Omental fat pad (tissue), 4 donors: ENCODE results near the gene IRF5. TPM values are rescaled to one million over a fixed set of nuclear protein-coding genes. Genes with fewer than 3 reads are reported as not detected.

ENCODE experiments used
- ATAC-seq: fragments of 150-250 bp; one replicate; pipeline ENCODE4 v1.9.1; 2016; ENCODE audit warnings: mild to moderate bottlenecking, moderate library complexity; ENCODE audit not compliant: low FRiP score
- DNase-seq: peaks from one replicate; pipeline ENCODE4 v3.0.0-alpha.2; 2019; ENCODE audit warnings: low spot score
- CTCF ChIP-seq, 3 donors: fragments of 450-650 bp; IDR thresholded peaks; one replicate each; pipeline ENCODE4 v1.5.1; 2016 to 2017; ENCODE audit warnings: antibody characterized with exemption in 3 of 3, mild to moderate bottlenecking in 3 of 3, moderate library complexity in 2 of 3
- total RNA-seq, 4 donors: library from RNA; depleted of rRNA; stranded (reverse); fragments of >200 nt; gene quantifications; one replicate each; pipeline ENCODE4 v1.1.0, GENCODE V29; 2016

The IRF5 gene
- total RNA-seq, 4 donors from 2014 or later: 5.3 to 23.9 (median 18.8) TPM

DNA sequence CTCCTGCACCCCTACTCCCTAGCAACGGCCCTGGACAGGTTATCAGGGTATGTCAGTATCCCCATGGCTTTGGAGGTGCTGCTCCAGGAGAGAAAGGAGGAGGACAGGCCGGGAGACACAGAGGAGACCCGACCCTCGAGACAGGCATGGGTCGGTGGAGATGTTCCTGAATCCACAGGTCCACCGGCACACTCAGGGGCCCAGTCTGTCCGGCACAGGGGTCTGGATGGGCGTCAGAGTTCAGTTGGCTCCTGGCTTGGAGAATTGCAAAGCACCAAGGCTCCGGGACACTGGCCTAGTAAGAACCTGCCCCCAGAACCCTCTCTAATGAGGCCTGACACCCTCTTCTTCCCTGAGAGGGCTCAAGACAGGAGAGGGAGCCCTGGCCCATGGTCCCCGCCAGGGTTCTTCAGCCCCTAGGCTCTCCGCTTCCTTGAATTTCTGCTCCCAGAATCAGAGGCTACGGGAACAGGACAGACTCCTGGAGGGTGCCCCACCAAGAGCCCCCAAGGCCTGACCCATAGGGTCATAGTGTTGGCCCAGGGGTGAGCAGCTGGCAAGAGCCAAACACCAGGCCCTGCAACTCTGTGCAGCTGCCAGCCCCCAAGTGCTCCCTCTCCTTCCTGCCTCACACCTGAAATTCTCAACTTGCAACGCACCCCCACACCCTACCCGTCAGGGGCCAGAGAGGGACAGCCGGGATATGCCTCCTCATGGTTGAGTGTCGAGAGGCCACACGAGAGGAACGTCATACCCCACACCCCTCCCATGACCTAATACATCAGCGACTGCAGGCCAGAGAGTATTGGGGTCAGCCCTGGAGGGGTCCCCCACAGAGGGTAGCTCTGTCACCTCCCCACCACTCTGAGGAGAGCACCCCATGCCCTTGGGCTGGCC is 5.5 kb upstream of the IRF5 start:
- DNase-seq: no peak
- TF ChIP-seq CTCF (IDR thresholded peaks at IDR 0.05): no peak
- ATAC-seq: no peak

- no peak for ATAC-seq
- TF ChIP-seq CTCF (IDR thresholded peaks at IDR 0.05): no peak
- DNase-seq: no peak
Measured at GRCh38 chr7:128932862-128933179, 4.9 kb upstream of the IRF5 start.

GRCh38 chr7:128933180-128933891 is 4.4 kb upstream of the IRF5 start:
- ATAC-seq (no peak), DNase-seq (no peak)
- TF ChIP-seq CTCF (IDR thresholded peaks at IDR 0.05): no peak

GRCh38 chr7:128934361-128935341 is 3.1 kb upstream of the IRF5 start:
- no peak for TF ChIP-seq CTCF (IDR thresholded peaks at IDR 0.05)

GRCh38 chr7:128935342-128935730 is 2.4 kb upstream of the IRF5 start:
- no peak for TF ChIP-seq CTCF (IDR thresholded peaks at IDR 0.05)
- ATAC-seq (no peak), DNase-seq (no peak)

More at GRCh38 chr7:128934361-128935341, 3.1 kb upstream of the IRF5 start:
- ATAC-seq: no peak
- no peak for DNase-seq

- no peak for DNase-seq
- ATAC-seq: no peak
- no peak for TF ChIP-seq CTCF (IDR thresholded peaks at IDR 0.05)
Measured at GRCh38 chr7:128936798-128937197, 929 bp upstream of the IRF5 start.
